Measurements from ENCODE around the gene ASCL2. TPM values are rescaled to one million over a fixed set of nuclear protein-coding genes. Genes with fewer than 3 reads are reported as not detected.
A peak's percentile ranks its signal among the peaks of the same experiment; 100 is the strongest.

Gene ASCL2, protein sequence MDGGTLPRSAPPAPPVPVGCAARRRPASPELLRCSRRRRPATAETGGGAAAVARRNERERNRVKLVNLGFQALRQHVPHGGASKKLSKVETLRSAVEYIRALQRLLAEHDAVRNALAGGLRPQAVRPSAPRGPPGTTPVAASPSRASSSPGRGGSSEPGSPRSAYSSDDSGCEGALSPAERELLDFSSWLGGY
- 10 to 100 TPM; 11.4 to 18.0 (median 15.9) TPM for total RNA-seq

DNA sequence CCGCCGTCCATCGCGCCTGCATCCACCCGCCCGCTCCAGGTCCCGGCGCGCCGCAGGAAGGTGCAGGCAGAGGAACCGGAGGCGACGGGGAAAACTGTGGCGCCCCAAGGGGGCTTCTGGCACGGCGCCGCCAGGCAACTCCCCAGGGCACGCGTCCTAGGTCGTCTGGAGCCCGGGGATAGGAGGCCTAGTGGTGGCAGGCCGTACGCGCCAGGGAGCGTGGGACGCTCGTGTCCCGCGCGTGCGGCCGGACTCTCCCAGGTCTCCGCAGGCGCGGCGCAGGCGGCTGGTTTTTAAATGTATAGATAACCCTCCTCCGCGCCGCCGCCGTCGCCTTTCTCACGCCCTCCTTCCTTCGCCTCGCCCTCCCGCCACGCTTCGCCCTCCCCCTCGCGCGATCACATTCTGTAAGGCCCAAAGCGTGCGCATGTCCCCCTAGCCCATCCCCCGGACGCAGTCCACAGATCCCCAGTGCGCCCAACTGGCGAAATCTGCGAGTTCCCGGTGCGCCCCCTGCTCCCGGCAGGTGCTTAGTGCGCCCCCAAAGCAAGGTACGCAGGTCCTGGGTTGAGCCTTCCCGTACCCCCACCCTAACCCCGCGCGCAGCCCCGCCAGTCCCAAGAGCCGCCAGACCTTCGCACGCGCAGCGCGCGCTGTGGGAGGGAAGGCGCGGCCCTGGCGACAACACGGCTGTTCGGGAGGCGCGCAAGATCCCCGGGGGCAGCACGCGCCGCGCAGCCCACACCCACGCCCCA, at the start of gene ASCL2:
TSS of gene ASCL2 (minus strand) at position 267 of the 755 bp plus-strand sequence. CDS start at position 11, 256 bp downstream.
- TF ChIP-seq EP300 (IDR thresholded peaks at IDR 0.05) (no peak), POLR2A (IDR thresholded peaks at IDR 0.05) (no peak), POLR2AphosphoS5 (IDR thresholded peaks at IDR 0.05) (no peak)
- TF ChIP-seq, protein P1, sequence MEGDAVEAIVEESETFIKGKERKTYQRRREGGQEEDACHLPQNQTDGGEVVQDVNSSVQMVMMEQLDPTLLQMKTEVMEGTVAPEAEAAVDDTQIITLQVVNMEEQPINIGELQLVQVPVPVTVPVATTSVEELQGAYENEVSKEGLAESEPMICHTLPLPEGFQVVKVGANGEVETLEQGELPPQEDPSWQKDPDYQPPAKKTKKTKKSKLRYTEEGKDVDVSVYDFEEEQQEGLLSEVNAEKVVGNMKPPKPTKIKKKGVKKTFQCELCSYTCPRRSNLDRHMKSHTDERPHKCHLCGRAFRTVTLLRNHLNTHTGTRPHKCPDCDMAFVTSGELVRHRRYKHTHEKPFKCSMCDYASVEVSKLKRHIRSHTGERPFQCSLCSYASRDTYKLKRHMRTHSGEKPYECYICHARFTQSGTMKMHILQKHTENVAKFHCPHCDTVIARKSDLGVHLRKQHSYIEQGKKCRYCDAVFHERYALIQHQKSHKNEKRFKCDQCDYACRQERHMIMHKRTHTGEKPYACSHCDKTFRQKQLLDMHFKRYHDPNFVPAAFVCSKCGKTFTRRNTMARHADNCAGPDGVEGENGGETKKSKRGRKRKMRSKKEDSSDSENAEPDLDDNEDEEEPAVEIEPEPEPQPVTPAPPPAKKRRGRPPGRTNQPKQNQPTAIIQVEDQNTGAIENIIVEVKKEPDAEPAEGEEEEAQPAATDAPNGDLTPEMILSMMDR (IDR thresholded peaks at IDR 0.05), result no peak
- H3K9me3 ChIP-seq, result no peaks in the 10 kb centered on the region
- peaks cover 47% of the 10 kb centered on the region for H3K27me3 ChIP-seq
- no peaks in the 10 kb centered on the region for H3K36me3 ChIP-seq
- H3K27ac ChIP-seq, result peak within 1 kb of the TSS; percentile 89
- H3K4me1 ChIP-seq, result peaks cover 44% of the 10 kb centered on the region
- H3K4me3 ChIP-seq, result peak within 1 kb of the TSS; percentile 65
- WGBS, result under 1% methylated on average over 40 of the region's 89 CpGs
- peak in 1 of 2 donors; percentile 69 for DNase-seq (ENCODE audit: low spot score in 2 of 2)

DNA sequence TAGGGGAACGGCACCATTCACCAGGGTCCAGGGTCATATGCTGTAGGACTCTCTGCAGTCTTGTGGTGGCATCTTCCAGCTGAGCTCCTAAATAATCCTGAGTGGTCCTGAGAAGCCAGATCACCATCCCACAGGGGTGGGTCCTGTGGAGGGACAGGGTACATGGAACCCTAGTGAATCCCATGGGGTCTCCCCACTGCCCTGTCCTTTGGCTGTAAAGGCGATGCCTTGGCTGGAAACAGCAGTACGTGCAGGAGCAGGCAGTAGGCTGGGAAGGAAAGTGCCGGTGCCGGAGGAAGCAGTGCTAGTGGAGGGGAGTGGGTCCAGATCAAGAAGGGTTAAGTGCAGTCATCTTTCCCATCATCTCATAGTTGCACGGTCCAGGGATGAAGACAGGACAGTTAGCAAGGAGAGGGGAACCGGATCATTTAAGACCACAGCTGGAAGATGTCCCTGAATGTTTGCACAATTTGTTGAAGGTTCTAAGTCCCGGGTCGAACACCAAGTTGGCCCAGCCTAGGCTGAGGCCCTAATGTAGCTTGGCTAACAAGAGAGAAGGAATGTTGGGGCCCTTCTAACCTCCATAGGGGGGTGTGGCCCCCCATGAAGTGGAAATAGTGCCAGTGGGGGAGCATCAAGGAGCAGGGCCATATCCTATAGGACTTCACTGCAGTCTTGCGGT, 49.5 kb upstream of the ASCL2 start:
- no peak overlapping the region for H3K27ac ChIP-seq
- no peaks in the 10 kb centered on the region for H3K36me3 ChIP-seq
- peak; percentile 30 to 43 for DNase-seq (ENCODE audit: low spot score in 2 of 2)
- peaks cover 7% of the 10 kb centered on the region for H3K4me1 ChIP-seq
- H3K9me3 ChIP-seq, result no peaks in the 10 kb centered on the region
- no peak overlapping the region for H3K4me3 ChIP-seq
- TF ChIP-seq POLR2A (IDR thresholded peaks at IDR 0.05), result no peak
- TF ChIP-seq, protein P1 (IDR thresholded peaks at IDR 0.05), result no peak
- TF ChIP-seq EP300 (IDR thresholded peaks at IDR 0.05), result no peak
- TF ChIP-seq POLR2AphosphoS5 (IDR thresholded peaks at IDR 0.05), result no peak
- WGBS, result 78% methylated on average over 9 of the region's 10 CpGs
- H3K27me3 ChIP-seq, result no peaks in the 10 kb centered on the region

DNA sequence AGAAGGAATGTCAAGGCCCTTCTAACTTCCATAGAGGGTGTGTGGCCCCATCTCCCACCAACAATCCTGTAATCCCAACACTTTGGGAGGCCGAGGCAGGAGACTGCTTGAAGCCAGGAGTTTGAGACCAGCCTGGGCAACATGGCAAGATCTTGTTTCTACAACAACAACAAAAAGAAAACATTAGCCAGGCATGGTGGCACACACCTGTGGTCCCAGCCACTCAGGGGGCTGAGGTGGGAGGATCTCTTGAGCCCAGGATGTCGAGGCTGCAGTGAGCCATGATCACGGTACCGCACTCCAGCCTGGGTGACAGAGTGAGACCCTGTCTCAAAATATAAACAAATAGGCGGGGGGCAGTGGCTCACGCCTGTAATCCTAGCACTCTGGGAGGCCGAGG, 48.3 kb upstream of the ASCL2 start:
- Histone ChIP-seq H3K27me3 (no peaks in the 10 kb centered on the region), H3K36me3 (no peaks in the 10 kb centered on the region), H3K27ac (no peak overlapping the region), H3K4me3 (no peak overlapping the region), H3K9me3 (no peaks in the 10 kb centered on the region), H3K4me1 (peaks cover 16% of the 10 kb centered on the region)
- WGBS, result 94% methylated on average over 7 of the region's 7 CpGs
- DNase-seq (ENCODE audit: low spot score in 2 of 2), result peak; percentile 29 to 71
- TF ChIP-seq POLR2AphosphoS5 (IDR thresholded peaks at IDR 0.05), result no peak
- TF ChIP-seq, protein P1 (IDR thresholded peaks at IDR 0.05), result no peak
- TF ChIP-seq POLR2A (IDR thresholded peaks at IDR 0.05), result no peak
- TF ChIP-seq EP300 (IDR thresholded peaks at IDR 0.05), result no peak

DNA sequence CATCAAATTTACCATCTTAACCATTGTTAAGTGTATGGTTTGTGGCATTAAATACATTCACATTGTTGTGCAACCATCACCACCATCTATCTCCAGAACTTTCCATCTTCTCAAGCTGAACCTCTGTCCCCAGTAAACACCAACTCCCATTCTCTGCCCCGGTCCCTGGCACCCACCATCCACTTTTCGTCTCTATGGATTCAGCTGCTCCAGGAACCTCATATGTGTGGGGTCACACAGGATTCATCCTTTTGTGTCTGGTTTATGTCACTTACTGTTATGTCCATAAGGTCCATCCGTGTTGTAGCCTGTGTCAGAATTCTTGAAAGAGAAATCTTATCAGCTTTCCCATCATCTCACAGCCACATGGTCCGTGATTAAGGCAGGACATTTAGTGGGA, 47.7 kb upstream of the ASCL2 start:
- H3K4me3 ChIP-seq, result no peak overlapping the region
- H3K4me1 ChIP-seq, result peaks cover 16% of the 10 kb centered on the region
- peak in 1 of 2 donors; percentile 26 for DNase-seq (ENCODE audit: low spot score in 2 of 2)
- 94% methylated on average over 4 of the region's 4 CpGs for WGBS
- no peak overlapping the region for H3K27ac ChIP-seq
- no peaks in the 10 kb centered on the region for H3K9me3 ChIP-seq
- TF ChIP-seq POLR2A (IDR thresholded peaks at IDR 0.05) (no peak), POLR2AphosphoS5 (IDR thresholded peaks at IDR 0.05) (no peak), EP300 (IDR thresholded peaks at IDR 0.05) (no peak)
- TF ChIP-seq, protein P1 (IDR thresholded peaks at IDR 0.05), result no peak
- no peaks in the 10 kb centered on the region for H3K36me3 ChIP-seq
- H3K27me3 ChIP-seq, result no peaks in the 10 kb centered on the region
